Brain microvascular endothelial cell (primary cell): ENCODE data around the gene SPECC1.

ENCODE experiments used
- DNase-seq: peaks from one replicate; pipeline ENCODE4 v3.0.0-alpha.2; 2020
- H3K27ac ChIP-seq: fragments of 250-450 bp; sonication (Bioruptor Pico); 2 replicates; pipeline ENCODE4 v1.5.1; 2020; ENCODE audit warnings: mild to moderate bottlenecking, moderate library complexity
- H3K27me3 ChIP-seq: fragments of 250-450 bp; sonication (Bioruptor Pico); replicated peaks from 2 replicates; pipeline ENCODE4 v1.5.1; 2020; ENCODE audit warnings: mild to moderate bottlenecking
- H3K36me3 ChIP-seq: fragments of 250-450 bp; sonication (Bioruptor Pico); replicated peaks from 2 replicates; pipeline ENCODE4 v1.5.1; 2020; ENCODE audit warnings: mild to moderate bottlenecking
- H3K4me3 ChIP-seq: 2 replicates; pipeline ENCODE4 v1.5.1; 2011; ENCODE audit warnings: low read depth, mild to moderate bottlenecking, control low read depth, low read length, moderate library complexity
- in situ Hi-C: cut with HindIII; loops from 2 replicates; pipeline ENCODE4 v1.10.0; 2017; ENCODE audit warnings: low sequenced_read_pairs, low pct_ligation_motif_present
- TF ChIP-seq, protein P1 (sequence below): IDR thresholded peaks from 2 replicates; pipeline ENCODE4 v1.5.1; 2011; ENCODE audit warnings: low read depth, mild to moderate bottlenecking, moderate library complexity, low read length, control low read depth, inconsistent platforms; ENCODE audit errors: missing control alignments

The SPECC1 gene

GRCh38 chr17:20121359-20122253, 112.4 kb downstream of the SPECC1 start:
- H3K4me3 ChIP-seq = no peak overlapping the region
- no peak overlapping the region for H3K27ac ChIP-seq
- H3K27me3 ChIP-seq = no peaks in the 10 kb centered on the region
- DNase-seq = peak; percentile 39
- in situ Hi-C loops = no loop called here
- no peaks in the 10 kb centered on the region for H3K36me3 ChIP-seq
- TF ChIP-seq, protein P1, sequence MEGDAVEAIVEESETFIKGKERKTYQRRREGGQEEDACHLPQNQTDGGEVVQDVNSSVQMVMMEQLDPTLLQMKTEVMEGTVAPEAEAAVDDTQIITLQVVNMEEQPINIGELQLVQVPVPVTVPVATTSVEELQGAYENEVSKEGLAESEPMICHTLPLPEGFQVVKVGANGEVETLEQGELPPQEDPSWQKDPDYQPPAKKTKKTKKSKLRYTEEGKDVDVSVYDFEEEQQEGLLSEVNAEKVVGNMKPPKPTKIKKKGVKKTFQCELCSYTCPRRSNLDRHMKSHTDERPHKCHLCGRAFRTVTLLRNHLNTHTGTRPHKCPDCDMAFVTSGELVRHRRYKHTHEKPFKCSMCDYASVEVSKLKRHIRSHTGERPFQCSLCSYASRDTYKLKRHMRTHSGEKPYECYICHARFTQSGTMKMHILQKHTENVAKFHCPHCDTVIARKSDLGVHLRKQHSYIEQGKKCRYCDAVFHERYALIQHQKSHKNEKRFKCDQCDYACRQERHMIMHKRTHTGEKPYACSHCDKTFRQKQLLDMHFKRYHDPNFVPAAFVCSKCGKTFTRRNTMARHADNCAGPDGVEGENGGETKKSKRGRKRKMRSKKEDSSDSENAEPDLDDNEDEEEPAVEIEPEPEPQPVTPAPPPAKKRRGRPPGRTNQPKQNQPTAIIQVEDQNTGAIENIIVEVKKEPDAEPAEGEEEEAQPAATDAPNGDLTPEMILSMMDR = peak; percentile 93

DNA sequence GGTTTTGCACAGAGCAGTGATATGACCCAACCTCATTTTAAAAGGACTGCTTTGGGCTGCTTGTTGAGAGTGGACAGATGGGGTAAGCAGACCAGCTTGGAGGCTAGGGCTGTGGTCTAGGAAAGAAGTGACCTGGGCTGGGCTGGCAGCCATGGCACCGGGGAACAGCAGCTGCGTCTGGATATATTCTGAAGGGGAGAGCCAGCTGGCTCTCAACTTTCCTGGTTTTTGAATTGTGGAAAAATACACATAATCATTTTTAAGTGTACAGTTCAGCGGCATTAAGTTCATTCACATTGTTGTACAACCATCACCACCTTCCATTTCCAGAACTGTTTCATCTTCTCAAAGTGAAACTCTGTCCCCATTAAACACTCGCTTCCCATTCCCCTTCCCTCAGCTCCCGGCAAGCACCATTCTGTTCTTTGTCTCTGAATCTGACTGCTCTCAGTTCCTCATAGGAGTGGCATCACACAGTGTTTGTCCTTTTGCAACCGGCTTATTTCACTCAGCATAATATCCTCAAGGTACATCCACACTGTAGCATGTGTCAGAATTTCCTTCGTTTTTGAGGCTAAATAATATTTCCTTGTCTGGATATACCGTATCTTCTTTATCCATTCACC, 113.2 kb downstream of the SPECC1 start:
- TF ChIP-seq, protein P1 = no peak
- no peak for DNase-seq
- no peak overlapping the region for H3K27ac ChIP-seq
- in situ Hi-C loops = no loop called here
- no peaks in the 10 kb centered on the region for H3K27me3 ChIP-seq
- H3K36me3 ChIP-seq = no peaks in the 10 kb centered on the region
- H3K4me3 ChIP-seq = no peak overlapping the region

DNA sequence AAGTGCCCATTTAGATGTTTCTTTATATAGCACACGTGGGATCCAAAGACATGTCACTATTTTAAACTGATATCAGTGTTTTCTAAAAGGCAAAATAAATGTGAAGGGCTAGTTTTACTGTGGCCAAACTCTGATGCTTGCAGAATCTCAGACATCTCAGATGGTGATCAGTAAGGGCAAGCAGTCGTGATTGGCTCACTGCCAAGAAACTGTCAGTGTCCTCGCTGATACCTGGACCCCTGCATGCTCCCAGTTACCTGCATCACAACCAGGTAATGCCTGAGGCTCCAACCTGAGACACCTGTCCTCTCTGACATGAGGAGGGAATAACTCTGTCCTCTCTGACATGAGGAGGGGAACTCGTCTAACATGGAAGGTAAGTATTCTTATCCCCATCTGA, 114.0 kb downstream of the SPECC1 start:
- Histone ChIP-seq H3K27me3 (no peaks in the 10 kb centered on the region), H3K27ac (no peak overlapping the region), H3K36me3 (no peaks in the 10 kb centered on the region), H3K4me3 (no peak overlapping the region)
- in situ Hi-C loops = no loop called here
- TF ChIP-seq, protein P1 = no peak
- no peak for DNase-seq

DNA sequence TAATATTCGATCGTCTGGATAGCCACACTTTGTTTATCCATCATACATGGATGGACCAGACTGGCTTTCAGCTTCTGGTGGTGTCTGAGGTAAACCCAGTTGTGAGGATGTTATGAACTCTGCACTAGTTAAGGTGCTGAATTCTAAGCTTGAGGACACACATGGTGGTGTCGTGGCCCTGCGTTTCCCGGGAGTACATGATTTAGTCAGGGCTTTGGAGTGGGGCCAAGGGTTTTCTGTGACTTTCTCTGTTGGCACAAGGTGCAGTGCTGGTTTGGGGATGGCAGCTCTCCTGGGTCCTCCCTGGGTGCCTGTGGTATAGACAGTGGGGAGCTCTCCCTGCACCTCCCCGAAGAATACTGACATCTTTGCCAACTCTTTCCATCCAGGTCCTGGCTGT, 116.6 kb downstream of the SPECC1 start:
- Histone ChIP-seq H3K4me3 (no peak overlapping the region), H3K27me3 (no peaks in the 10 kb centered on the region), H3K27ac (no peak overlapping the region), H3K36me3 (no peaks in the 10 kb centered on the region)
- DNase-seq = no peak
- in situ Hi-C loops = no loop called here
- TF ChIP-seq, protein P1 = no peak

- Histone ChIP-seq H3K36me3 (no peaks in the 10 kb centered on the region), H3K27me3 (no peaks in the 10 kb centered on the region), H3K4me3 (no peak overlapping the region), H3K27ac (no peak overlapping the region)
- in situ Hi-C loops = no loop called here
- DNase-seq = no peak
- TF ChIP-seq, protein P1 = no peak
These were observed 118.3 kb downstream of the SPECC1 start for GRCh38 chr17:20127360-20128035.
